GM19328 (cell line): Measurements from ENCODE around the gene ADAM12.

ENCODE experiments used
- ATAC-seq: cut with Tn5 transposase; IDR thresholded peaks from one replicate; pipeline ENCODE4 v1.9.1; 2021; ENCODE audit warnings: mild to moderate bottlenecking, moderate library complexity; ENCODE audit not compliant: unreplicated experiment

ADAM12 gene

GRCh38 chr10:126242397-126243260 lies 145.6 kb downstream of the ADAM12 start:
- no peak for ATAC-seq

GRCh38 chr10:126240483-126240882 lies 147.8 kb downstream of the ADAM12 start:
- no peak for ATAC-seq

DNA sequence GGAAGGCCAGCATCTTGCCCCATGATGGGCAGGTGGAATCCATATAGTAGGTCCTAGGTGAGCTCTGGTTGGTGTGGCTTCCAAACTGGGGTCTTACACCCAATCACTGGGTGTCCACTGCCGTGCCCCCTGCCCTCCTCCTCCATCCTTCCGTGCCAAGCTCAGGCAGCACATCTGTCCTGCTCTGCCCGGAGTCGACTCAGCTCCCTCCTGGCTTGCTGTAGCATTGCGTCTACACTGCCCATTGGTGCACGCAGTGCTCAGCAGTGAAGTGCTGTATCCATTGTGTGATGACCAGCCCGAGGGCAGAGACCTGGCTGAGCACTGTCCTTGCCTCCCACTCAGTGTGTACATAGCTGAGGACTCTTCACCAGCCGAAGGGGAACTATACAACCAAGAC lies 148.4 kb downstream of the ADAM12 start:
- no peak for ATAC-seq

DNA sequence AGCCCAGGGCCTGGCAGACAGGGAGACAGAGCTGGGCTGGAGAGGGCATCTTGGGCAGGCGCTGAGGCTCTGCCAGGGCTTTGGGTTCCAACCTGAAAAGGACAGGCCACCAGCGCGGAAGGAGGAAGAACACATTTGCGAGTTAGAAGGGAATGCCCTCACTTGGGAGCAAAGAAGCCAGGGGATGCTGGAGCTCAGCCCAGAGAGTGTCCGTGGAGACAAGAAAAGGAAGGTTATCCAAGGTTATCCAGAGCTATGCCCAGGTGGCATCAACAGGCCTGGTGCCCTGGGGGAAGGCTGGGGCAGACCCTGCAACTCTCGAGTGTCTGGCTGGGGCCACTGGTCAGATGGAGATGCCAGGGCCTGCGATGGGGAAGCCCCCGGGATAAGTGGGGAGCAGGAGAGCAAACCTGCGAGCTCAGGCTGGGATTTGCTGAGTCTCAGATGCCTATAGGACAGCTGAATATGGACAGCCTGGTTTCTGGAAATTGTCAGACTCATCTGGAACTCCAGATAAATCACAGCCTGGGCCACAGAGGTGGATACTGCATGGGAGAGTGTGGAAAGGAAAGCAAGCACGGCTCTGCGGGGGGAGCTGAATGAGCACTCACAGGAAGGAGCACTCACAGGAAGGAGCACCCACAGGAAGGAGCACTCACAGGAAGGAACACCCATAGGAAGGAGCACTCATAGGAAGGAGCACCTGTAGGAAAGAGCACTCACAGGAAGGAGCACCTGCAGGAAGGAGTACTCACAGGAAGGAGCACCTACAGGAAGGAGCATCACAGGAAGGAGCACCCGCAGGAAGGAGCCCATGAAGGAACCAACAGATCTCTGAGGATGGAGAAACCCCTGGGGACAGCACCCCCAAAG lies 152.1 kb downstream of the ADAM12 start:
- no peak for ATAC-seq

DNA sequence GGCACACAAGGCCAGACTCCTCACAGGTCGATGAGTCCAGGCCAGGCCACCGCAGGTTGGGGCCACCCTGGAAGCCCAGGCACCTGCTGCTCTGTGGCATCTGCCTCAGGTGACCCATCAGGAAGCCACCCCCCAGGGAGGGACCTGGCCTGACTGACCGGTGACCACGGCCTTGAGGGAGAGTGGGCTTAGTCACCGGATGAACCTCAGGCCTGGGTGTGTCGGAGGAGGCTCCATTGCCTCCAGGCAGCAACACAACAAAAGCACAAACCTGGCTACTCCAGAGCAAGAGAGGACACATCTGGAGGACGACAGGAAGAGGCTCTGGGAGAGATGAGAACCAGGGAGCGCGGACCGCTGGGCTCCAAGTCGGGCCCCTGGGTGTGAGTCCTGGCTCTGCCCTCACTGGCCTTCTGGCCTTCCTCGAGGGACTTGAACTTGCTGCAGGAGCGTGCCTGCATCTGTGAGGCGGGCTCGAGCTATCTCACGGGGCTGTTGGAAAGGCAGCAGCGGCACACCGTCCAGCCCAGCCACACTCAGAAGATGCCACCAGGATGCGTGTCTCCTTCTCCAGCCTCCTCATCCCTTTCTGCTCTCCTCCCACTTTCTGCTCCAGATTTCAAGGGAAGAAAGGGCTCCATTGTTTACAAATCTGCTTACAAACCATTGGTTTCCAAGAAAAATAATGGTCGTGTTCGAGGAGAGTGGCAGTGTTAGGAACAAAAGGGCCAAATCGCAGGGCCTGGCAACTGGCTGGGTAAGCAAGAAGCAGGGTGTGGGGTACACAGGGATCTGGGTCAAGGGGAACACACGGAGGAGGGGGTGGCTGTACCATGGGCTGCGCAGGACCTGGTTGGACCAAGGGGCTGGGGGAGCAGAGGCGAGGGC lies 152.9 kb downstream of the ADAM12 start:
- no peak for ATAC-seq

GRCh38 chr10:126234630-126235029 lies 153.6 kb downstream of the ADAM12 start:
- no peak for ATAC-seq

GRCh38 chr10:126233182-126234148 lies 154.8 kb downstream of the ADAM12 start:
- no peak for ATAC-seq

- no peak for ATAC-seq
Observed at GRCh38 chr10:126230587-126230986, 157.7 kb downstream of the ADAM12 start.

DNA sequence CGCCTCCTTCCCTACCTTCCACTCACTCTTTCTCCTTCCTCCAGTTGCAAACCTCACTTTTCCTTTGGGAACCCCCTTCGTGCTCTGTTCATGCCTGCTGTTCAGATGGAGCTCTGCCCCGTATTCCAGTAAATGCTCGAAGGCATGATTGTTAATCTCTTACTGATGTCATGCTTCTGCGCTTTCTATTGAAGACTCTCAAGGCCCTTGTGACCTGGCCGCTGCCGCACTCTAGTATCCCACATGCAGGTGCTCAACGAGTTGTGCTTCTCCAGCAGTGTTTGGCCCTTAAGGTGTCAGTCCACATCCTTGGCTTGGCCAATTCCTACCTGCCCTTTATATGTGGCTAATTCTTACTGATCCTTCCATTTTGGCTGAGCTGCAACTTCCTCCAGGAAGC lies 158.6 kb downstream of the ADAM12 start:
- no peak for ATAC-seq

DNA sequence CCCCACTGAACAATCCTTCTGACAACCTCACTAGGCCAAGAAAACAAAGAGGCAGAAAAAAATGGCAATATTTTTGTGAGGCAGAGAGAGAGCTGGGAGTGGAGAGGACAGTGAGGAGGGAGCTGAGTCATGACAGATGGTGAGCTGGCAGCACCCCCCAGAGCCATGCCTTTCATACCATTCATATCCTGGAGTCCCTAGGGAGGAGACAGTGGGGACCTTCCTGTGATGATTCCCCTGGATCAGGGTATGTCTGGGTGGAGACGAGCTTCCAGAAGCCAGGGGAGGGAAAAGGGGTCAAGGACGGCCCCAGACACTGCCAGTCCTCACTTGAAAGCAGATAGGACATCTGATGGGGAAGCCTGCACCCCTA lies 160.5 kb downstream of the ADAM12 start:
- no peak for ATAC-seq

- no peak for ATAC-seq
Observed at GRCh38 chr10:126226988-126227761, 161.1 kb downstream of the ADAM12 start.

DNA sequence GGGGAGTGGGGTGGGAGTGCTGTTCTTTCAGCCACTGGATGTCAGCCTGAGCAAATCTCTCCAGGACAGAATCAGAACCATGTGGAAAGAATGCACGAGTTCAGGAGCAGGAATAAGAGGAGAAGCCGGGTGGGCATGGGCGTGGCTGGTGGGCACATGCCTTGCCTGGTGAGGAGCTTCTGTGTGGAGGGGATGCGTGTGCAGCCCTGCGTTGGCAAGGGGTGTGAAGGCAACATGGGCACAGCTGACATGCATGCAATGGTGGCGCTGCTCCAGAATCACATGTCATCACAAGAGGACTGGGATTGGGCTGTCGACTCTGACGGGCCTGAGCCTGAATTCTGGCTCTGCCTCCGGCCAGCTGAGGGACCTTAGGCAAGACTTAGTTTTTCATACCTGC lies 162.1 kb downstream of the ADAM12 start:
- no peak for ATAC-seq

- ATAC-seq, result no peak
Observed at GRCh38 chr10:126225672-126226008, 162.6 kb downstream of the ADAM12 start.

GRCh38 chr10:126224967-126225671 lies 163.2 kb downstream of the ADAM12 start:
- no peak for ATAC-seq

- no peak for ATAC-seq
Observed at GRCh38 chr10:126223512-126224067, 164.7 kb downstream of the ADAM12 start.

DNA sequence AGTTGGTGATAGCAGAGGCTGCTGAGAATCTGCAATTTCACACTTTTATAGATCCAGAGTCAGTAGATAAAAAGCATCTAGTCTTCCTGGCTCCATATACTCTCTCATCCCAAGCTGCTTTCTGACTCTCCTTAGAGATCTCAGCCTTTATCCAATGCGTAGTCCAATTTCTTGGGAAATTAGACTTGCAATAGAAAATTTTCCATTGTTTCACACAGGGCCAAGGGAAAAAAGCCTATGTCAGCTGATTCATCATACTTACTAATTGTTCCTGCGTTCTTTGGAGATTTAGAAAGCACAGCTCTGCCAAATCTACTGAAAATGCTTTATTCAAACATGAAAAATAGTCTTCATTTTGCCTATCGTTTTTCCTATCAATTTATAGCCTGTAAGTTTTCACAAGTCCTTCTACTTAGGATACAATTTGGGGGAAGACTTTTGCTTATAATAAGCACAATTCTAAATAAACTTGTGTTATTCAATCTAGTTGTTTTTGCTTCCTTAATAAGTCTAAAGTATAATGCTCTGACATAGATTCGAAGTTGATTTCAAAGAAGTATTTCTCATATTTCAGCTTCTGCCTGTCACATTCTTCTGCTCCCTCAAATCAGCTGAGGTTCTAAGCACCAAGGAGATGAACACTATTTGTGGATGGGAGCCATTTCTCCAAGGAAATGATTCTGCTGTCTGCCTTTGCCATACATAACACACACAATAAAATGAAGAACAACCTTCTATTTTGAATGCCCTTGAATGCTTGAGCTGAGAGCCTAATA lies 165.4 kb downstream of the ADAM12 start:
- ATAC-seq, result no peak

DNA sequence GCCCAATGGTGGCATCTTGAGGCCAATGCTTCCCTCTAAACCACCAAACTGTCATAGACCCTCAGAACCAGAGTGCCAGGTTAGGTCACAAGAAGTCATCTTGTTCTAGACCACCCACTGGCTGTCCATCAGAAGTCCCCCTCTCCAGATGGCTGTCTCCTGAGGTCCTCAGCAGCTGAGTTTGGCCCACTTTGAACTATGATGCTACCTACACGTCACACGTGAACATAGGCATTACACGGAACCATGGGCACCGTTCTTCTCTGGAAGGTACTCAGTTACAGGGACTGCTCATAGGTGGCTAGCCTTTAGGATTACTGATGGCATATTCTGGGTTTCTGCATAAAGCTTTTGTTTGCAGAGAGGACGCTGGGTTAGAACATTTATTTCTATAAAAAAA lies 166.4 kb downstream of the ADAM12 start:
- no peak for ATAC-seq
